GM12892 (cell line): ENCODE measurements around the gene ANKLE1.

Source experiments
- POLR2A ChIP-seq: IDR thresholded peaks from 2 replicates; pipeline ENCODE4 v1.6.1; 2011; ENCODE audit warnings: low read depth, low read length, control low read depth
- POLR2AphosphoS5 ChIP-seq: IDR thresholded peaks from 2 replicates; pipeline ENCODE4 v1.6.1; 2011; ENCODE audit warnings: low read depth, low read length, control low read depth
- TAF1 ChIP-seq: IDR thresholded peaks from 2 replicates; pipeline ENCODE4 v1.6.1; 2011; ENCODE audit warnings: low read depth, mild to moderate bottlenecking, control low read depth, low read length, borderline replicate concordance

- TF ChIP-seq POLR2A: no peak
- TF ChIP-seq POLR2AphosphoS5: no peak
- TF ChIP-seq TAF1: no peak
These were observed 39.1 kb upstream of the ANKLE1 start for GRCh38 chr19:17242431-17243208.
